Measurements from ENCODE around the gene CRADD.

GRCh38 chr12:93851257-93851671, 174.1 kb downstream of the CRADD start:
- TF ChIP-seq CTCF (IDR thresholded peaks at IDR 0.05): no peak
- no peak for TF ChIP-seq POLR2A (IDR thresholded peaks at IDR 0.05)

All from thyroid gland (tissue), 4 donors.